Endothelial cell of hepatic sinusoid (primary cell): Measurements from ENCODE around the gene RTL10.

Experiments
- in situ Hi-C: cut with HindIII; loops from 2 replicates; pipeline ENCODE4 v1.10.0; 2017; ENCODE audit warnings: low sequenced_read_pairs

The RTL10 gene

DNA sequence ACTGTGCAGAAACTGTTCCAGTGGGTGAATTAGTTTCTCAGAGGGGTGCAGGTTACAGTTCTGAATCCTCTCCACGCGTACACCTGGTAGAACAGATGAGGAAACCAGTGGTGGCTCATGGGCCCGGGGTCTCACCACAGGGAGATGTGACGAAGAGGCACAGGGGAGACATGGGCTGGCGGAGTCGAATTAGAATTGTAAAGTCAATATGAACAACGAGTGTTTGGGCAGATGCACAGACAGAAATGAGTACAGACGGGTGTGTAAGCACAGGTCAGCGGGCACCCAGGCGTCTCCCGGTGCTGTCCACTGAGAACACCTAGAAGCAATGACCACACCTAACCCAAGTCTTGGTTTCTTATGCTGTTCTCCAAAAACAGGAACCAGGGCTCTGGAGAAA is 41.8 kb downstream of the RTL10 start:
- in situ Hi-C loops: loop anchor here (5.0 kb wide), 1 partner anchor 79 kb away; no protein-coding TSS in a partner anchor

DNA sequence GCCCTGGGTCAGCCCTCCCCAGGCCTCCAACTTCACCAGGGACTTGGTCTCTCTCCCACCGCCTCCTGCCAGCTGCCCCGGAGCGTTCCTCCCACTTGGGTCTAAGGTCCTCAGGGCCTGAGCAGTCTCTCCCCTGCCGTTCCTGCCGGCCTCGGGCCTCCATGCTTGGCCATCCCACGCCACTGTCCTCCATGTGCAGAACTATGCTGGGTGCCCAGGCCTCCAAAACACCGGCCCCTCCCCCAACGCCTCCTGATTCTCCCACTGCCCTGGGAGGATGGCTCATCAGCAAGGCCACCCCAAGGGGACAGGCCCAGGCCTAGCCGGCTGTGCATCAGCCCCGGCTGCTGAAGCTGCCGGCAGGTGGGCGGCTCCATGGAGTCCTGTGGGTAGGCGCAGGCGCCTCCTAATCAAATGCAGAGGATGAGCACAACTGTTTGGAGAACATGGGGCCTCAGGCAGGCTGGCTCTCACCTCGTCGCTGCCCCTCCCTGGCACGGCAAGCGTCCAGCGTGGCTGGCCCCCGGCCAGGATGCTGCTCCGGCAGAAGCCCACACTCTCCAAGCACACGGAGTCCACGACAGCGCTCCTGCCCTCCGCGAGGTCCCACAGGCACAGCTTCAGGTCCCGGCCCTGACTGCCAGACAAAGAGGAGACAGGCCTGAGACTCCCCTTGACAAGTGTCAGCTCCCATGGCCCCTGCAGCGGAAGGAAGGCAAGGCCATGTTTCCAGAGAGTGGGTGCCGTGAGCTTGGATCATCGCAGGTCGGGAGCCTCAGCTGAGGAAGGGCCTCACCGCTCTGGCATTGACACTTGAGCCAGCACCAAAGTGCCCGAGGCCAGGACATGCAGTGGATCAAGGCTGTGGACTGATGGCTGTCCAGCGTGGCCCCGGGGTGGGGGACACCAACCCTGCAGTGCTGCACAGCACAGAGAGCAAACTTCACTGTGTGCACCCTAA is 42.6 kb downstream of the RTL10 start:
- in situ Hi-C loops: loop anchor here (5.0 kb wide), 1 partner anchor 80 kb away; no protein-coding TSS in a partner anchor

DNA sequence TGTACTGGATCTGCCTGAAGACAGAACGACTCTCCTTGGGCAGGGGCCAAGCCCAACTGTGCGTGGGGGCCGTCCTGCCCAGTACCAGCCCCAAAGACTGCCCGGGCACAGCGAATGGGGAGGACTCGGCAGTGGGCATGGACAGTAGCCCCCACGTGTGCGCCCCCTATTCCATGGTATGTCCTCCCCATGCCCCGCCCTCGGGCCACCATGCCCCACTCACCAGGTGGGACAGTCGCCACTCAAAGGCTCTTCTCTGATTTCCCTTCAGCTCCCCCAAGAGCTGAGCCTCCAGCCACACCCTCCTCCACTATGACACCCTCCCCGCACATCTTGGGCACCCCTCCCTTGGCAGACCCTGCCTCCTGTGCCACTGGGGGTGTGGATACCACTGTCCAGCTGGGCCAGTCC is 43.5 kb downstream of the RTL10 start:
- in situ Hi-C loops: loop anchor here (5.0 kb wide), 1 partner anchor 81 kb away; no protein-coding TSS in a partner anchor

DNA sequence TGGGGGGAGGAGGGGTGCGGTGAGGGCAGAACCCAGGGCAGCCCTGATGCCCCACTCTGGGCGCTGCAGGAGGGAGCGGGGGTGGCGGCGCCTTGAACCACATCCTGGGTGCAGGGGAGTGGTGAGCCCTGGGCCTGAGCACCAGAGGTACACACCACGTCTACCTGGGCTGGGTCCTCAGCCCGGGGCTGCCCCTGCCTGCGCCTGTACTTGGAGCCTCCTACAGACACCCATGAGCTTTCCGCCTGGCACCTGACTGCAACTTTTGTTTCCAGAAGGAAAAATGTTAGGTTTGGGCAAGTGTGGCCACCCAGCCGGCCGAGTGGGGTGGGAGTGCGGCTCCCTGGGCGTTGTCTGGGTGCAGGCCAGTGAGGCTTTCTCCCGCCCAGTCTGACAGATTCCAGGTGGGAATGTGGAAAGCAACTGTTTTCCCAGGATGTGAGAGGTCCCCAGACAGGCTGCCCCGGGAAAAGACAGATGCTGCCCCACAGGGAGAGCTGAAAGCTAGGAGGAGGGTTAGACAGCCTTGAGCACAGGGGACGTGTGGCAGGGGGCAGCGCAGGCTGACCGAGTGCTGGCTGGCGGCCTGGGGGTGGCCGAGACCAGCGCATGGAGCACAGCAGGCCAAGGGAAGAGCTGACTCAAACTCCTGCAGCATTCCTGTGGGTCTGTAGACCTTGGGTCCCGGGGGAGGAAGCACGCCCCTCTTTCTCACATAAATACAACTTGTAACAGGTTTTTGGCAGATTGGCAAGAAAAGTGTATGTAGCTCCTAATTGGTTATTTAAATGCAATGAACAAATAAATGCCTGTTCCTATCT is 44.1 kb downstream of the RTL10 start:
- in situ Hi-C loops: loop anchor here (5.0 kb wide), 1 partner anchor 82 kb away; no protein-coding TSS in a partner anchor

DNA sequence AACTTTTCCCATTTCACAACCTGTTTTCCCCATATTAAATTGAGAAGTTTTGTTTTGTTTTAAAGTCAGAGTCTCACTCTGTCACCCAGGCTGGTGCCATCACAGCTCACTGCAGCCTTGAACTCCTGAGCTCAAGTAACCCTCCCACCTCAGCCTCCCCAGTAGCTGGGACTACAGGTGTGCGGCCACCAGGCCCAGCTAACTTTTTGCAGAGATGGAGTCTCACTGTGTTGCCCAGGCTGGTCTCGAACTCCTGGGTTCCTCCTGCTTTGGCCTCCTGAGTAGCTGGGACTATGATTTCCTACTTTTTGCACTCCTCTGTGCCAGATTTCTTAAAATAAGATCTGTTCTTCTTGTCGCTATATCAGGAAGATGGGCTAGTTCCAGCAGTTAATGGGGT is 44.9 kb downstream of the RTL10 start:
- in situ Hi-C loops: loop anchor here (5.0 kb wide), 1 partner anchor 83 kb away; no protein-coding TSS in a partner anchor

DNA sequence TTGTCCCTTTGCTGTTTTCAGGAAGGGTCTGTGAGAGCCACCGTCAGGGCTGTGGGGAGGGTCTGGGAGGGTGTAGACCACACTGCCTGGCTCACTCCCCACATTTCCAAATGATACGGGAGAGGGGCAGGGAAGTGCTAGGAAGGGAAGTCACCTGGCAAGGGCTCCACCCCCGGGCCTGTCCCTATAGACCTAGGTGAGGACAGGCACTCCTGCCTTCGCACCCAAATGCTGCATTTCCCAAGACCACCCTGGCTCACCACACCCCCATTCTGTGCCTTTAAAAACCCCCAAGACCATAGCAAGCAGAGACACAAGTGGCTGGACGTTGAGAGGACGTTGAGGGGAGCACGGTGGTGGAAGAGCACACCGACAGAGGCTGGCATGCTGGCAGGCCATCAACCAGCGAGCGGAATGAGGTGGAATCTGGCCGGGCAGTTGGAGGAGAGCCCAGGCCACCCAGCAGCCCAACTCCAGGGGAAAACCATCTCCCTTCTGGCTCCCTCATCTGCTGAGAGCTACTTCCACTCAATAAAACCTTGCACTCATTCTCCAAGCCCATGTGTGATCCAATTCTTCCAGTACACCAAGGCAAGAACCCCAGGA is 45.7 kb downstream of the RTL10 start:
- in situ Hi-C loops: no loop called here

DNA sequence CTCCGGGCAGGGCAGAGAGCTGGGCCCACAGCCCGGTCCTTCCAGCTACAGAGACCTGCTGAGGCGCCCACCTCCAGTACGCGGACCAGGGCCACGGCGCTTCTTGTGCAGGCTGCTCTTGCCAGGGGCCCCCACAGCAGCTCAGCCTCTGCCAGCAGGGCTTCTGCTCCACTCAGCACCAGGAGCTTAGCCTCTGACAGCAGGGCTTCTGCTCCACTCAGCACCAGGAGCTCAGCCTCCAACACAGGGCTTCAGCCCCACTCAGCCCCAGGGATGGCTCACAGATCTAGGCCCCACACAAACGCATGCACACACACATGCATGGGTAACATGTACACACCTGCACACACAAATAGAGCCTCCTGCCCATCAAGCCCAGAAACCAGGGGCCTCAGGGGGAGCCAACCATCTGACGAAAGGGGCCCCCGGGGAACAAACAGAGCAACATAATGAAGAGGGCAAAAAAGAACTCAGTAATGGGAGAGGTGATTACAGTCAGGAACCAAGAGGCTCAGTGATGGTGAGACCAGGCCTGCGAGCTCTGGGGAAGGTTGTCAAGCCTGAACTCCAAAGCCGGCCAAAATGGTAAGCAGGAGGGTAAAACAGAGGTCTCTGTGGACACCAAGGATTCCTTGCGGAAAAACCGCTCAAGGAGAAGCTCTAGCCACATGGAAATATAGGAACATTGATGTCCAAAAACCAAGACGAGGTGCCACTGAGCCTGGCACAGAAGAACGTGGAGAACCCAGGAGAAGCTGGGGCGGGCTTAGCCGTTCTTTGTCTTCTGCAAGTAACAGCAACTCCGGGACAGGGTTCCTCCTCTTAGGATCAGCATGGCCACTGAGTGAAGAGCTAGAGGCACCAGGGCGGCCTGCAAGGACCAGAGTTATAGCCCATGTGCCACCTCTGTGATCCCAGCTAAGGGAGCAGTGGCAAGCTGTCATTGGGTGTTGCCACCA is 46.5 kb downstream of the RTL10 start:
- in situ Hi-C loops: no loop called here

DNA sequence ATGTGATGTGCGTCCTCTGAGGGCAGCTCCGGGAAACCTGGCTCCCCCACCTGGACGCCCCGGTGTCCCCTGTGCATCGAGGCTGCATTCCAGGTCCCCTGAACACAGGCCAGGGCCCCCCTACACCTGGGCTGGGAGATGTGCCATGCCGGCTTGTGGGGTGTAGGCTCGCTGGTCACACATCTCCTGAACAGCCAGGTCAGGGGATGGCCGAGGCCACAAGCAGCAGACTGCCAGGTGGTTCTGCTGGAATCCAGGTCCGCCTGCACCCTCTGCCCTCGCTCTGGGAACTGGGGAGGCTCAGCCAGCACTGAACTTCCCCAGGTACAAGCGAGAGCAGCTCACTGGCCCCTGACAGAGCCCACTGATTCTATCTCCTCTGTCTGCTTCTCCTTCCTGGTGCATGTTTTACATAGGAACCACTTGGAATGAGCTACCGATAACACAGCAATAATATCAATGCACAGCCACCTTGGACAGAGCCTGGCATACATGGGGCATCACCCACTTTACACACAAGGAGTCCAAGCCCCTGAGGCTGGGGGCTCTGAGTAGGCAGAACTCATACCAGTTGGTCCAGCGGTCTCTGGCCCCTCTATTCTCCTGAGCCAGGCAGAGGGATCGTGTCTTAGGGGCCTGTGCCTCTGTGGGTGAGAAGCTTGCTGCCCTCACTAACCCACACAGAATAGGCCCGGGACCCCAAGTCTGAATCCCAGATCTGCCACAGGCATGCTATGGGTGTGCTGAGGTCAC is 47.3 kb downstream of the RTL10 start:
- in situ Hi-C loops: no loop called here

DNA sequence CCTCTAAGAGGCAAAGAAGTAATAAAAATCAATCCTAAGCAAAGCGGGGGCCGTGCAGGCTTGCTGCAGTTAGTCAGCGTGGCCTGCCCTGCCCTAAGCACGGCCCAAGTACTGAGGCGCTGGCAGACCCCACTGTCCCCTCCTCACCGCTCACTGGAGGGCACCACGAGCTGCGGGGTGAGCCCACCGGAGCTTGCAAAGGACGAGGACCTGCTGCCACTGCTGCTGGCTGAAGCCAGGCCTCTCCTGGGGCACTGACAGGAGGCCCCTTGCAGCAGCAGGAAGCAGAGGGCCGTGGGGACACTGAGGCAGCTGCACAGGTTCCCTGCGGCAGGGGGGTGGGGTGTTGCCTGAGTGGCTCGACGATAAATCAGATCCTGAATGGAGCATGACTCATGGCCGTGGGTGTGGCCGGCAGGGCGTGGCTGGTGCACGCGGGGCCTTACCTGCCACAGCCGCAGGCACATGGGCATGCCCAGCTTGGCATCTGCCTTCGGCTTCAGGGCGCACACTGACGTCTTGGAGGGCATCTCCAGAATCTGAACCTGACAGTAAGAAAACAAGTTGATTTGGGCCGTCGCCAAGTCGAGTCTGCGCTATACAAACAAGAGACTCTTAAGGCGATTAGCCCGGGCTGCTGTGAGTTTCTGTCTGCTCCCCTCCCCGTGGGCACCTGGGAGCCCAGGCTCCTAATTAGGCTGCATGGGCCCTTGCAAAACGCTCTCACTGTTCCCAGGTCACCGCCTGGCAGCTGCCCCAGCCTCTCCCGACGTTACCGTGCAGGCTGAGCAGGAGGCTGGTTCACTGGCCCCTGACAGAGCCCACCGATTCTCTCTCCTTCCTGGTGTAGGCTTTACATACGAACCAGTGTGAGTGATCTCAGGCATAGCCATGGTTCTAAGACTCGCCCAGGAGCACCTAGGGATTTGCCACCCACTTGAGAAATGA is 48.2 kb downstream of the RTL10 start:
- in situ Hi-C loops: no loop called here

DNA sequence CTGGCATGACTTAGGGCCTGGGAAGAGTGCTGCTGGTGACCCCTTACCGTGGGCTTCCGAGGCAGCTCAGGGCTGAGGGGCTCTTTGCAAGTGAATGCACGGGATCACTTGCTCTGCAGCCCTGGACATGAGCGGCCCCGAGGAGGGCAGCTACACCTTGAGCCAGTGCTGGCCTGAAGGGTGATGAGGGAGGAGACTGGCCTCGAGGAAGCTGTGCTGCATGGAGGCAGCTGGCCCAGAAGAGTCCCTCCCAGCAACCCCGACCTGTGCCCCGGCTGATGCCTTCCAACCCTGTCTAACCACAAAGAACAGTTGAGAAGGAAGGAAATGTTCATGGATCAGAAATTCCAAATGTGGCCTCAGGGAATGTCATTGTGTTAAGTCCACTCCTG is 48.9 kb downstream of the RTL10 start:
- in situ Hi-C loops: no loop called here
